K562 (cell line): Measurements from ENCODE around the gene MTG2. TPM values are rescaled to one million over a fixed set of nuclear protein-coding genes. Genes with fewer than 3 reads are reported as not detected.

Experiments used
- ATAC-seq: fragments of 200-7000 bp; cut with Tn5 transposase; 3 replicates; pipeline ENCODE4 v1.9.1; 2020; ENCODE audit warnings: moderate library complexity
- BruUV-seq: library from RNA; stranded (reverse); fragments of 400-500 nt; replicated peaks from 2 replicates; lab custom pipeline; 2021; lab: Mats Ljungman, UMichigan
- CTCF ChIA-PET: fragments of 300-600 bp; formaldehyde crosslinking; extraction: SDS; loops from one replicate; lab custom pipeline; 2021; ENCODE audit warnings: low intra/inter-chr PET ratio; lab: Yijun Ruan, JAX
- POLR2A ChIA-PET: fragments of 300-600, 350-650 bp; sonication (Branson Sonifier 250); formaldehyde crosslinking; extraction: SDS; loops from one replicate; lab custom pipeline; 2021; ENCODE audit warnings: antibody characterized with exemption, inconsistent platforms; lab: Yijun Ruan, JAX
- DNase-seq, 4 experiments: peaks; one replicate each; pipeline versions ENCODE4 v3.0.0 to v3.0.0-alpha.2; 2011 to 2018; ENCODE audit warnings: low spot score in 3 of 4, mixed read lengths in 3 of 4; ENCODE audit errors: extremely low read depth in 1 of 4
- FAIRE-seq: peaks from 2 replicates; lab custom pipeline; 2011; peaks lifted over from hg19 to GRCh38; lab: Jason Lieb, UNC
- H2AFZ ChIP-seq: 2 replicates; pipeline ENCODE4 v1.6.0; 2011; ENCODE audit warnings: low read depth, low read length, control low read depth, inconsistent platforms
- H3K27ac ChIP-seq: fragments of 200-600 bp; 3 replicates; pipeline ENCODE4 v1.8.0; 2011; ENCODE audit warnings: low read depth, mild to moderate bottlenecking, control low read depth, inconsistent platforms, low read length, moderate library complexity, mixed read lengths; ENCODE audit errors: extremely low read depth
- H3K27me3 ChIP-seq, 2 experiments: fragments of 300-600 bp in 1 of 2; 2 replicates in 1 of 2; 3 replicates in 1 of 2; pipeline versions ENCODE4 v1.6.0 to v1.8.0; 2011; ENCODE audit warnings: inconsistent platforms in 2 of 2, low read length in 2 of 2, mild to moderate bottlenecking in 1 of 2, mixed read lengths in 1 of 2, moderate library complexity in 1 of 2; ENCODE audit not compliant: control insufficient read depth in 2 of 2, insufficient read depth in 2 of 2
- H3K36me3 ChIP-seq: fragments of 300-600 bp; 3 replicates; pipeline ENCODE4 v1.8.0; 2011; ENCODE audit warnings: mild to moderate bottlenecking, low read length, inconsistent platforms; ENCODE audit not compliant: control insufficient read depth, insufficient read depth
- H3K4me1 ChIP-seq, 2 experiments: fragments of 200-600 bp in 1 of 2; replicated peaks in 1 of 2; 2 replicates in 1 of 2; 3 replicates in 1 of 2; pipeline versions ENCODE4 v1.5.1 to v1.8.0; 2011; ENCODE audit warnings: inconsistent platforms in 2 of 2, low read length in 2 of 2, mild to moderate bottlenecking in 1 of 2, mixed read lengths in 1 of 2, moderate library complexity in 1 of 2; ENCODE audit not compliant: control insufficient read depth in 2 of 2, insufficient read depth in 2 of 2
- H3K4me2 ChIP-seq: 2 replicates; pipeline ENCODE4 v1.6.1; 2011; ENCODE audit warnings: low read length, control low read depth, inconsistent platforms, mixed read lengths; ENCODE audit not compliant: insufficient read depth
- H3K4me3 ChIP-seq: fragments of 200-600 bp; sonication (generic), shearing (Covaris generic); 2 replicates; pipeline ENCODE4 v1.5.1; 2016; ENCODE audit warnings: control low read depth, inconsistent platforms
- H3K79me2 ChIP-seq: fragments of 200-600 bp; 3 replicates; pipeline ENCODE4 v1.8.0; 2011; ENCODE audit warnings: low read length, inconsistent platforms; ENCODE audit not compliant: control insufficient read depth, insufficient read depth
- H3K9ac ChIP-seq, 2 experiments: 2 replicates each; pipeline versions ENCODE4 v1.6.0 to v1.6.1; 2011; ENCODE audit warnings: low read depth in 2 of 2, low read length in 2 of 2, control low read depth in 1 of 2, inconsistent platforms in 1 of 2, mild to moderate bottlenecking in 1 of 2, mixed read lengths in 1 of 2; ENCODE audit not compliant: insufficient read depth in 1 of 2
- H3K9me1 ChIP-seq: one replicate; pipeline ENCODE4 v1.6.0; 2011; ENCODE audit warnings: inconsistent platforms, mild to moderate bottlenecking, low read length, moderate library complexity; ENCODE audit not compliant: control insufficient read depth, insufficient read depth
- H3K9me3 ChIP-seq: replicated peaks from 2 replicates; pipeline ENCODE4 v1.5.1; 2011; ENCODE audit warnings: low read depth, low read length, inconsistent platforms; ENCODE audit not compliant: control insufficient read depth, insufficient read depth
- H4K20me1 ChIP-seq: replicated peaks from 2 replicates; pipeline ENCODE4 v1.6.1; 2011; ENCODE audit warnings: low read length, inconsistent platforms, mixed read lengths; ENCODE audit not compliant: control insufficient read depth, insufficient read depth
- DEAF1 ChIP-seq: fragments of 450-650 bp; formaldehyde crosslinking; IDR thresholded peaks from 2 replicates; pipeline ENCODE4 v1.4.0; 2020; ENCODE audit warnings: mild to moderate bottlenecking, moderate library complexity
- EP300 ChIP-seq: IDR thresholded peaks from 2 replicates; pipeline ENCODE4 v1.6.1; 2012; ENCODE audit warnings: low read length, improper control_type of control experiment
- ETS1 ChIP-seq: conservative IDR thresholded peaks from 2 replicates; pipeline ENCODE4 v1.6.1; 2011; ENCODE audit warnings: low read depth, mild to moderate bottlenecking, low read length; ENCODE audit not compliant: control insufficient read depth
- HNRNPUL1 ChIP-seq: fragments of 200-400 bp; formaldehyde crosslinking; IDR thresholded peaks from 2 replicates; pipeline ENCODE4 v1.6.1; 2017; ENCODE audit warnings: low read length
- L3MBTL2 ChIP-seq: fragments of 450-650 bp; IDR thresholded peaks from 2 replicates; pipeline ENCODE4 v1.6.1; 2016; ENCODE audit warnings: mild to moderate bottlenecking, moderate library complexity
- NFRKB ChIP-seq: fragments of 450-650 bp; IDR thresholded peaks from 2 replicates; pipeline ENCODE4 v1.6.1; 2016; ENCODE audit warnings: low read depth
- POLR3A ChIP-seq: IDR thresholded peaks from 2 replicates; pipeline ENCODE4 v1.6.1; 2011; ENCODE audit warnings: borderline replicate concordance, mild to moderate bottlenecking, moderate library complexity; ENCODE audit not compliant: insufficient read length, insufficient read depth; ENCODE audit errors: extremely low read depth
- SMARCA4 ChIP-seq: fragments of 450-650 bp; IDR thresholded peaks from 2 replicates; pipeline ENCODE4 v1.6.1; 2016
- U2AF1 ChIP-seq: fragments of 200-400 bp; formaldehyde crosslinking; optimal IDR thresholded peaks from 2 replicates; pipeline ENCODE3; 2017; ENCODE audit warnings: mild to moderate bottlenecking, low read depth, low read length, moderate library complexity
- ZNF347 ChIP-seq: fragments of 450-650 bp; formaldehyde crosslinking; IDR thresholded peaks from 2 replicates; pipeline ENCODE4 v1.4.0; 2020; ENCODE audit warnings: low read depth, mild to moderate bottlenecking, moderate library complexity
- ZNF75A ChIP-seq: fragments of 450-650 bp; formaldehyde crosslinking; IDR thresholded peaks from 2 replicates; pipeline ENCODE4 v1.4.0; 2020; ENCODE audit warnings: mild to moderate bottlenecking
- whole genome bisulfite sequencing: fragments of 100-300 bp; shearing (Covaris generic); methylation state at CpG from one replicate; pipeline ENCODE4 v1.1.6; 2016; ENCODE audit warnings: low coverage, mixed read lengths; ENCODE audit not compliant: insufficient coverage; ENCODE audit errors: missing lambda C conversion rate; 5-methylcytosine and 5-hydroxymethylcytosine counted together
- in situ Hi-C: fragments of 300-500 bp; cut with MboI; formaldehyde crosslinking; loops from 4 replicates; pipeline ENCODE4 v1.15.0; 2018; ENCODE audit warnings: inconsistent platforms, mixed read lengths
- intact Hi-C: fragments of 100-400 bp; cut with micrococcal nuclease; formaldehyde crosslinking; loops from 2 replicates; pipeline ENCODE4 v1.14.2; 2022
- polyA plus RNA-seq, 8 experiments: library from polyadenylated mRNA; depleted of rRNA in 4 of 8; stranded (reverse) in 5 of 8; unstranded in 3 of 8; fragments of >200 nt; fragmentation: Nextera tagmentation in 2 of 8; fragmentation: Illumina TruSeq in 1 of 8; extraction: Ambion mirVana in 2 of 8; extraction: Trizol in 1 of 8; gene quantifications; 2 replicates each; pipeline versions ENCODE4 v1.2.1 to v1.2.3, GENCODE V29; 2011 to 2014; ENCODE audit warnings: inconsistent platforms in 1 of 8, missing spikeins in 1 of 8
- total RNA-seq, 7 experiments: library from RNA; depleted of rRNA in 6 of 7; stranded (reverse); fragments of >200 nt in 6 of 7; fragmentation: Illumina TruSeq in 2 of 7; extraction: Trizol in 2 of 7; gene quantifications; 2 replicates each; pipeline versions ENCODE4 v1.2.1 to v1.2.3, GENCODE V29; 2011 to 2021; ENCODE audit warnings: low replicate concordance in 1 of 7

The MTG2 gene
- total and polyA plus RNA-seq, 9 of the 15 experiments (the other 6 are each of a cell fraction or from before 2014, with no cell fraction given) = 8.7 to 67.5 (median 44.5) TPM

DNA sequence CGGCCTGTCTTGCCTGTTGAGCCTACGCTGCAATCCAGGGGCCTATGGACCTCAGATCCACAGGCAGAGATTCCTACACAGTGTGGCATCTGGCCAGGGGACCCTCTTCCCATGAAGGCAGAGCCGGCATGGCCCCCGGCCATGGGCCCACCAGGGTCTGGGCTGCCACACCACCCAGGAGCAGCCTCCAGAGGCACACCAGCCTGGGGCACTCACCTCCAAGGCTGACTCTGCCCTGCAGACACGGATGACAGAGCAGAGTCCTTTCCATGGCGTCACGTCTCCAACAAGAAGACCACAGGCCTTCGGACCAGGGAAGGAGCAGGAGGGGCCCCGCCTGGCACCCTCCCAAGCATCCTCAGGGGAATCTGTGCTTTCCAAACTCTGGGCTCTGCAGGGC lies 40.7 kb downstream of the MTG2 start (continued):
- TF ChIP-seq ETS1 (no peak), POLR3A (no peak)
- TF ChIP-seq, all 486 proteins: peak for 0

DNA sequence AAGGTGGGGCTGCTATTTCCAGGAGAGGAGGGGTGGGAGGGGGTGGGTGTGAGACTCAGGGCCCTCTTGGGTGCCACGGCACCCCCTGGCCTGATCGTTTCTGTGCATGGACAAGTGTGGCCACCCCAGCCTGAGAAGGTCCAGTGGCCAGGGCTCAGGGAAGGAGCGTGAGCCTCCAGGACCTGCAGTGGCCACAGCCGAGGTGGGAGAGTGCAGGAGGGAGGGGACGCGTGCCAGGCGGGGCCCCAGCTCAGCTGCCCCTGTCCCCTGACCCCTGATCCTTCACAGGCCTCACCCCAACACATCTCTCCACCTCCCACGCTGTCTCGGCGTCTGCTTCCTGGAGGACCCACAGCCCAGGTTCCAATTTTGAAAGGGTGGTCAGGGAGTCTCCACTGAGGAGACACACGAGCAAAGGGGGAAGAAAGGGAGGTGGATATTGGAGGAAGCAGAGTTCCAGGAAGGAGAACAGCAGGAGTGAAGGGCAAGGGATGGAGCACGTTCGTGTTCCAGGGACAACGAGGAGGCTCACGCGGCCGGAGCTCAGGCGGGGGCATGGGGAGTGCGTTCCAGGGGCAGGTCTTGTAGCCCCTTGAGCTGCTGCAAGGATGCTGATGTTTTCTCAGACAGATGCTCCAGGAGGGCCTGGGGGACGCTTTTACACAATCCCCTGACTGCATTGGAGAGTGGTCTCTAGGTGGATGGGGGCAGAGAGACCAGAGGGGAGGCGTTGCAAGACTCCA lies 41.5 kb downstream of the MTG2 start:
- ATAC-seq (no peak), DNase-seq (no peak), FAIRE-seq (no peak)
- no TSS peak for BruUV-seq
- no peak overlapping the region for H3K4me2 ChIP-seq
- 0 out of 2 replicates have a peak, but pooled peaks cover 1% of the 10 kb centered on the region for H3K9me3 ChIP-seq
- in situ Hi-C loops (no loop called here), intact Hi-C loops (no loop called here)
- H3K27me3 ChIP-seq = peaks cover 21 to 71% of the 10 kb centered on the region in 2 experiments; a peak in 4 of 5 replicates
- no peaks in the 10 kb centered on the region for H3K36me3 ChIP-seq
- H3K4me3 ChIP-seq = no peak overlapping the region
- H3K4me1 ChIP-seq = peaks cover 0 to 57% of the 10 kb centered on the region in 2 experiments; a peak in 2 of 5 replicates
- H2AFZ ChIP-seq = no peak overlapping the region
- H4K20me1 ChIP-seq = peaks cover 5% of the 10 kb centered on the region
- H3K79me2 ChIP-seq = no peaks in the 10 kb centered on the region
- no peak overlapping the region for H3K9ac ChIP-seq
- ChIA-PET CTCF (no interaction called here), POLR2A (interaction anchor here (0.6 to 1.7 kb wide), 2 partner anchors 7 to 21 kb away, joined by 3 to 7 read pairs; no protein-coding TSS in a partner anchor)
- H3K9me1 ChIP-seq = no peaks in the 10 kb centered on the region
- TF ChIP-seq DEAF1 (CRISPR knock-in tag) (no peak), SMARCA4 (no peak), L3MBTL2 (no peak), ZNF75A (CRISPR knock-in tag) (no peak), U2AF1 (no peak), EP300 (no peak), NFRKB (no peak), ZNF347 (CRISPR knock-in tag) (no peak), HNRNPUL1 (no peak)
- no peak overlapping the region for H3K27ac ChIP-seq
- 3% methylated on average over 14 of the region's 21 CpGs for WGBS
